ENCODE measurements around the gene RAF1. TPM values are rescaled to one million over a fixed set of nuclear protein-coding genes. Genes with fewer than 3 reads are reported as not detected.

Gene RAF1
- total and polyA plus RNA-seq, 2 experiments from 2014 or later = 39.5 to 123 TPM

GRCh38 chr3:12585970-12586369, 77.9 kb downstream of the RAF1 start:
- ATAC-seq (no peak), DNase-seq (ENCODE audit: low spot score) (no peak)
- Mint-ChIP-seq H3K27me3 (ENCODE audit: insufficient read depth, low read depth, poor library complexity) (peaks cover 25% of the 10 kb centered on the region), H3K4me1 (peaks cover 3% of the 10 kb centered on the region; the same call in 1 of the 3 replicates), H3K27ac (no peak overlapping the region), H3K9me3 (no peaks in the 10 kb centered on the region), H3K36me3 (ENCODE audit: low read depth) (peaks cover 71% of the 10 kb centered on the region), H3K4me3 (no peak overlapping the region)
- no peak overlapping the region for H3K4me2 ChIP-seq
- H3F3A ChIP-seq (replicated peaks; ENCODE audit: low read depth) = peaks cover 15% of the 10 kb centered on the region; the same call in 1 of the 2 replicates
- peaks cover 42% of the 10 kb centered on the region; the same call in 1 of the 2 replicates for H3K36me3 ChIP-seq (ENCODE audit: insufficient read depth)
- no peaks in the 10 kb centered on the region for H3K79me2 ChIP-seq (replicated peaks; ENCODE audit: insufficient read depth)
- H3K9me2 ChIP-seq (ENCODE audit: insufficient read depth) = no peaks in the 10 kb centered on the region
- TF ChIP-seq NANOG (IDR thresholded peaks at IDR 0.05; ENCODE audit: borderline replicate concordance) = no peak
- TF ChIP-seq ETS1 (IDR thresholded peaks at IDR 0.05) = no peak
- TF ChIP-seq ZNF114 (CRISPR knock-in tag; IDR thresholded peaks at IDR 0.05) = no peak
- TF ChIP-seq JUNB (IDR thresholded peaks at IDR 0.05; ENCODE audit: unreplicated experiment) = no peak
- TF ChIP-seq, protein P1, sequence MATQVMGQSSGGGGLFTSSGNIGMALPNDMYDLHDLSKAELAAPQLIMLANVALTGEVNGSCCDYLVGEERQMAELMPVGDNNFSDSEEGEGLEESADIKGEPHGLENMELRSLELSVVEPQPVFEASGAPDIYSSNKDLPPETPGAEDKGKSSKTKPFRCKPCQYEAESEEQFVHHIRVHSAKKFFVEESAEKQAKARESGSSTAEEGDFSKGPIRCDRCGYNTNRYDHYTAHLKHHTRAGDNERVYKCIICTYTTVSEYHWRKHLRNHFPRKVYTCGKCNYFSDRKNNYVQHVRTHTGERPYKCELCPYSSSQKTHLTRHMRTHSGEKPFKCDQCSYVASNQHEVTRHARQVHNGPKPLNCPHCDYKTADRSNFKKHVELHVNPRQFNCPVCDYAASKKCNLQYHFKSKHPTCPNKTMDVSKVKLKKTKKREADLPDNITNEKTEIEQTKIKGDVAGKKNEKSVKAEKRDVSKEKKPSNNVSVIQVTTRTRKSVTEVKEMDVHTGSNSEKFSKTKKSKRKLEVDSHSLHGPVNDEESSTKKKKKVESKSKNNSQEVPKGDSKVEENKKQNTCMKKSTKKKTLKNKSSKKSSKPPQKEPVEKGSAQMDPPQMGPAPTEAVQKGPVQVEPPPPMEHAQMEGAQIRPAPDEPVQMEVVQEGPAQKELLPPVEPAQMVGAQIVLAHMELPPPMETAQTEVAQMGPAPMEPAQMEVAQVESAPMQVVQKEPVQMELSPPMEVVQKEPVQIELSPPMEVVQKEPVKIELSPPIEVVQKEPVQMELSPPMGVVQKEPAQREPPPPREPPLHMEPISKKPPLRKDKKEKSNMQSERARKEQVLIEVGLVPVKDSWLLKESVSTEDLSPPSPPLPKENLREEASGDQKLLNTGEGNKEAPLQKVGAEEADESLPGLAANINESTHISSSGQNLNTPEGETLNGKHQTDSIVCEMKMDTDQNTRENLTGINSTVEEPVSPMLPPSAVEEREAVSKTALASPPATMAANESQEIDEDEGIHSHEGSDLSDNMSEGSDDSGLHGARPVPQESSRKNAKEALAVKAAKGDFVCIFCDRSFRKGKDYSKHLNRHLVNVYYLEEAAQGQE (IDR thresholded peaks at IDR 0.05; ENCODE audit: unreplicated experiment) = no peak
- no peak for TF ChIP-seq STAT1 (IDR thresholded peaks at IDR 0.05; ENCODE audit: unreplicated experiment)
- TF ChIP-seq, protein P2, sequence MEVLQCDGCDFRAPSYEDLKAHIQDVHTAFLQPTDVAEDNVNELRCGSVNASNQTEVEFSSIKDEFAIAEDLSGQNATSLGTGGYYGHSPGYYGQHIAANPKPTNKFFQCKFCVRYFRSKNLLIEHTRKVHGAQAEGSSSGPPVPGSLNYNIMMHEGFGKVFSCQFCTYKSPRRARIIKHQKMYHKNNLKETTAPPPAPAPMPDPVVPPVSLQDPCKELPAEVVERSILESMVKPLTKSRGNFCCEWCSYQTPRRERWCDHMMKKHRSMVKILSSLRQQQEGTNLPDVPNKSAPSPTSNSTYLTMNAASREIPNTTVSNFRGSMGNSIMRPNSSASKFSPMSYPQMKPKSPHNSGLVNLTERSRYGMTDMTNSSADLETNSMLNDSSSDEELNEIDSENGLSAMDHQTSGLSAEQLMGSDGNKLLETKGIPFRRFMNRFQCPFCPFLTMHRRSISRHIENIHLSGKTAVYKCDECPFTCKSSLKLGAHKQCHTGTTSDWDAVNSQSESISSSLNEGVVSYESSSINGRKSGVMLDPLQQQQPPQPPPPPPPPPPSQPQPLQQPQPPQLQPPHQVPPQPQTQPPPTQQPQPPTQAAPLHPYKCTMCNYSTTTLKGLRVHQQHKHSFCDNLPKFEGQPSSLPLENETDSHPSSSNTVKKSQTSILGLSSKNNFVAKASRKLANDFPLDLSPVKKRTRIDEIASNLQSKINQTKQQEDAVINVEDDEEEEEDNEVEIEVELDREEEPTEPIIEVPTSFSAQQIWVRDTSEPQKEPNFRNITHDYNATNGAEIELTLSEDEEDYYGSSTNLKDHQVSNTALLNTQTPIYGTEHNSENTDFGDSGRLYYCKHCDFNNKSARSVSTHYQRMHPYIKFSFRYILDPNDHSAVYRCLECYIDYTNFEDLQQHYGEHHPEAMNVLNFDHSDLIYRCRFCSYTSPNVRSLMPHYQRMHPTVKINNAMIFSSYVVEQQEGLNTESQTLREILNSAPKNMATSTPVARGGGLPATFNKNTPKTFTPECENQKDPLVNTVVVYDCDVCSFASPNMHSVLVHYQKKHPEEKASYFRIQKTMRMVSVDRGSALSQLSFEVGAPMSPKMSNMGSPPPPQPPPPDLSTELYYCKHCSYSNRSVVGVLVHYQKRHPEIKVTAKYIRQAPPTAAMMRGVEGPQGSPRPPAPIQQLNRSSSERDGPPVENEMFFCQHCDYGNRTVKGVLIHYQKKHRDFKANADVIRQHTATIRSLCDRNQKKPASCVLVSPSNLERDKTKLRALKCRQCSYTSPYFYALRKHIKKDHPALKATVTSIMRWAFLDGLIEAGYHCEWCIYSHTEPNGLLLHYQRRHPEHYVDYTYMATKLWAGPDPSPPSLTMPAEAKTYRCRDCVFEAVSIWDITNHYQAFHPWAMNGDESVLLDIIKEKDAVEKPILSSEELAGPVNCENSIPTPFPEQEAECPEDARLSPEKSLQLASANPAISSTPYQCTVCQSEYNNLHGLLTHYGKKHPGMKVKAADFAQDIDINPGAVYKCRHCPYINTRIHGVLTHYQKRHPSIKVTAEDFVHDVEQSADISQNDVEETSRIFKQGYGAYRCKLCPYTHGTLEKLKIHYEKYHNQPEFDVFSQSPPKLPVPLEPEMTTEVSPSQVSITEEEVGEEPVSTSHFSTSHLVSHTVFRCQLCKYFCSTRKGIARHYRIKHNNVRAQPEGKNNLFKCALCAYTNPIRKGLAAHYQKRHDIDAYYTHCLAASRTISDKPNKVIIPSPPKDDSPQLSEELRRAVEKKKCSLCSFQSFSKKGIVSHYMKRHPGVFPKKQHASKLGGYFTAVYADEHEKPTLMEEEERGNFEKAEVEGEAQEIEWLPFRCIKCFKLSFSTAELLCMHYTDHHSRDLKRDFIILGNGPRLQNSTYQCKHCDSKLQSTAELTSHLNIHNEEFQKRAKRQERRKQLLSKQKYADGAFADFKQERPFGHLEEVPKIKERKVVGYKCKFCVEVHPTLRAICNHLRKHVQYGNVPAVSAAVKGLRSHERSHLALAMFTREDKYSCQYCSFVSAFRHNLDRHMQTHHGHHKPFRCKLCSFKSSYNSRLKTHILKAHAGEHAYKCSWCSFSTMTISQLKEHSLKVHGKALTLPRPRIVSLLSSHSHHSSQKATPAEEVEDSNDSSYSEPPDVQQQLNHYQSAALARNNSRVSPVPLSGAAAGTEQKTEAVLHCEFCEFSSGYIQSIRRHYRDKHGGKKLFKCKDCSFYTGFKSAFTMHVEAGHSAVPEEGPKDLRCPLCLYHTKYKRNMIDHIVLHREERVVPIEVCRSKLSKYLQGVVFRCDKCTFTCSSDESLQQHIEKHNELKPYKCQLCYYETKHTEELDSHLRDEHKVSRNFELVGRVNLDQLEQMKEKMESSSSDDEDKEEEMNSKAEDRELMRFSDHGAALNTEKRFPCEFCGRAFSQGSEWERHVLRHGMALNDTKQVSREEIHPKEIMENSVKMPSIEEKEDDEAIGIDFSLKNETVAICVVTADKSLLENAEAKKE (CRISPR knock-in tag; IDR thresholded peaks at IDR 0.05) = no peak
- no peak for TF ChIP-seq POLR2AphosphoS5 (IDR thresholded peaks at IDR 0.05; ENCODE audit: low read depth)
- no peak for TF ChIP-seq CTCF (conservative IDR thresholded peaks at IDR 0.05; ENCODE audit: low read depth in 2 of 2)
- TF ChIP-seq EZH2 (IDR thresholded peaks at IDR 0.05; ENCODE audit: low read depth, unreplicated experiment) = no peak
- TF ChIP-seq EZH2phosphoT487 (IDR thresholded peaks at IDR 0.05; ENCODE audit: unreplicated experiment) = no peak
- TF ChIP-seq CREB1 (CRISPR knock-in tag; IDR thresholded peaks at IDR 0.05; ENCODE audit: low read depth) = no peak
- no peak for TF ChIP-seq ZNF331 (CRISPR knock-in tag; IDR thresholded peaks at IDR 0.05; ENCODE audit: low read depth)
- peak overlapping the region; percentile 65 for H3K27ac ChIP-seq (ENCODE audit: low read depth)
- H4K20me1 ChIP-seq (replicated peaks; ENCODE audit: insufficient read depth) = peaks cover 17% of the 10 kb centered on the region
- no peaks in the 10 kb centered on the region for H3K4me1 ChIP-seq (ENCODE audit: insufficient read depth)
- no peaks in the 10 kb centered on the region for H3K27me3 ChIP-seq (ENCODE audit: insufficient read depth)
- no peak overlapping the region for H3K4me3 ChIP-seq
- H2AFZ ChIP-seq = no peak overlapping the region
